ENCODE data around the gene BTBD2.

The BTBD2 gene

GRCh38 chr19:2043251-2043641 lies 27.7 kb upstream of the BTBD2 start:
- DNase-seq (ENCODE audit: low read depth, low spot score): no peak
- Histone ChIP-seq H3K9me3 (ENCODE audit: low read depth, low read length) (no peaks in the 10 kb centered on the region), H3K9ac (ENCODE audit: insufficient read length) (no peak overlapping the region), H3K4me3 (no peak overlapping the region), H3K36me3 (ENCODE audit: insufficient read depth, low read length) (peaks cover 5% of the 10 kb centered on the region; the same call in 1 of the 2 replicates), H3K27ac (peak overlapping the region; percentile 46; the same call in 1 of the 2 replicates)
- TF ChIP-seq POLR2AphosphoS5 (IDR thresholded peaks at IDR 0.05; ENCODE audit: borderline replicate concordance, low read depth, low read length): no peak
- TF ChIP-seq EZH2 (IDR thresholded peaks at IDR 0.05): no peak
- no peak for TF ChIP-seq FOXP2 (optimal IDR thresholded peaks at IDR 0.05; ENCODE audit: control extremely low read depth, extremely low read length, insufficient read depth)

GRCh38 chr19:2042485-2043250 lies 27.2 kb upstream of the BTBD2 start:
- Histone ChIP-seq H3K9me3 (ENCODE audit: low read depth, low read length) (no peaks in the 10 kb centered on the region), H3K9ac (ENCODE audit: insufficient read length) (peak overlapping the region; percentile 63), H3K36me3 (ENCODE audit: insufficient read depth, low read length) (peaks cover 5% of the 10 kb centered on the region; the same call in 1 of the 2 replicates), H3K27ac (peak overlapping the region; percentile 72), H3K4me3 (peak overlapping the region; percentile 75)
- no peak for DNase-seq (ENCODE audit: low read depth, low spot score)
- TF ChIP-seq EZH2 (IDR thresholded peaks at IDR 0.05): no peak
- TF ChIP-seq FOXP2 (optimal IDR thresholded peaks at IDR 0.05; ENCODE audit: control extremely low read depth, extremely low read length, insufficient read depth): no peak
- no peak for TF ChIP-seq POLR2AphosphoS5 (IDR thresholded peaks at IDR 0.05; ENCODE audit: borderline replicate concordance, low read depth, low read length)

- Histone ChIP-seq H3K27ac (peak overlapping the region; percentile 91), H3K4me3 (peak overlapping the region; percentile 79), H3K36me3 (ENCODE audit: insufficient read depth, low read length) (peaks cover 5% of the 10 kb centered on the region; the same call in 1 of the 2 replicates), H3K9me3 (ENCODE audit: low read depth, low read length) (no peaks in the 10 kb centered on the region), H3K9ac (ENCODE audit: insufficient read length) (peak overlapping the region; percentile 85)
- TF ChIP-seq FOXP2 (optimal IDR thresholded peaks at IDR 0.05; ENCODE audit: control extremely low read depth, extremely low read length, insufficient read depth) (peak; percentile 70), POLR2AphosphoS5 (IDR thresholded peaks at IDR 0.05; ENCODE audit: borderline replicate concordance, low read depth, low read length) (peak; percentile 54; the same call in 1 of the 2 replicates), EZH2 (IDR thresholded peaks at IDR 0.05) (no peak)
- no peak for DNase-seq (ENCODE audit: low read depth, low spot score)
These were observed 26.4 kb upstream of the BTBD2 start for GRCh38 chr19:2041683-2042484.

GRCh38 chr19:2041433-2041682 lies 25.8 kb upstream of the BTBD2 start:
- H3K36me3 ChIP-seq (ENCODE audit: insufficient read depth, low read length): peaks cover 5% of the 10 kb centered on the region; the same call in 1 of the 2 replicates

GRCh38 chr19:2040647-2041432 lies 25.3 kb upstream of the BTBD2 start:
- peak overlapping the region; percentile 91 for H3K27ac ChIP-seq
- peak overlapping the region; percentile 85 for H3K9ac ChIP-seq (ENCODE audit: insufficient read length)
- no peaks in the 10 kb centered on the region for H3K9me3 ChIP-seq (ENCODE audit: low read depth, low read length)
- H3K36me3 ChIP-seq (ENCODE audit: insufficient read depth, low read length): peaks cover 5% of the 10 kb centered on the region; the same call in 1 of the 2 replicates
- H3K4me3 ChIP-seq: peak overlapping the region; percentile 79
- no peak for TF ChIP-seq FOXP2 (optimal IDR thresholded peaks at IDR 0.05; ENCODE audit: control extremely low read depth, extremely low read length, insufficient read depth)
- TF ChIP-seq POLR2AphosphoS5 (IDR thresholded peaks at IDR 0.05; ENCODE audit: borderline replicate concordance, low read depth, low read length): no peak
- TF ChIP-seq EZH2 (IDR thresholded peaks at IDR 0.05): no peak
- DNase-seq (ENCODE audit: low read depth, low spot score): no peak

More at GRCh38 chr19:2041433-2041682, 25.8 kb upstream of the BTBD2 start:
- Histone ChIP-seq H3K27ac (peak overlapping the region; percentile 91), H3K4me3 (peak overlapping the region; percentile 79), H3K9me3 (ENCODE audit: low read depth, low read length) (no peaks in the 10 kb centered on the region), H3K9ac (ENCODE audit: insufficient read length) (peak overlapping the region; percentile 85)
- TF ChIP-seq FOXP2 (optimal IDR thresholded peaks at IDR 0.05; ENCODE audit: control extremely low read depth, extremely low read length, insufficient read depth) (no peak), POLR2AphosphoS5 (IDR thresholded peaks at IDR 0.05; ENCODE audit: borderline replicate concordance, low read depth, low read length) (no peak), EZH2 (IDR thresholded peaks at IDR 0.05) (no peak)
- no peak for DNase-seq (ENCODE audit: low read depth, low spot score)

GRCh38 chr19:2039959-2040646 lies 24.6 kb upstream of the BTBD2 start:
- Histone ChIP-seq H3K36me3 (ENCODE audit: insufficient read depth, low read length) (peaks cover 5% of the 10 kb centered on the region; the same call in 1 of the 2 replicates), H3K27ac (no peak overlapping the region), H3K4me3 (no peak overlapping the region), H3K9me3 (ENCODE audit: low read depth, low read length) (no peaks in the 10 kb centered on the region; the same call in 1 of the 2 replicates), H3K9ac (ENCODE audit: insufficient read length) (no peak overlapping the region)
- DNase-seq (ENCODE audit: low read depth, low spot score): no peak
- TF ChIP-seq POLR2AphosphoS5 (IDR thresholded peaks at IDR 0.05; ENCODE audit: borderline replicate concordance, low read depth, low read length): no peak
- TF ChIP-seq FOXP2 (optimal IDR thresholded peaks at IDR 0.05; ENCODE audit: control extremely low read depth, extremely low read length, insufficient read depth): no peak
- no peak for TF ChIP-seq EZH2 (IDR thresholded peaks at IDR 0.05)

GRCh38 chr19:2039089-2039958 lies 23.8 kb upstream of the BTBD2 start:
- Histone ChIP-seq H3K9ac (ENCODE audit: insufficient read length) (no peak overlapping the region), H3K9me3 (ENCODE audit: low read depth, low read length) (no peaks in the 10 kb centered on the region; the same call in 1 of the 2 replicates), H3K36me3 (ENCODE audit: insufficient read depth, low read length) (peaks cover 5% of the 10 kb centered on the region; the same call in 1 of the 2 replicates), H3K27ac (no peak overlapping the region), H3K4me3 (no peak overlapping the region)
- DNase-seq (ENCODE audit: low read depth, low spot score): no peak
- no peak for TF ChIP-seq FOXP2 (optimal IDR thresholded peaks at IDR 0.05; ENCODE audit: control extremely low read depth, extremely low read length, insufficient read depth)
- no peak; the same call in 1 of the 2 replicates for TF ChIP-seq POLR2AphosphoS5 (IDR thresholded peaks at IDR 0.05; ENCODE audit: borderline replicate concordance, low read depth, low read length)
- TF ChIP-seq EZH2 (IDR thresholded peaks at IDR 0.05): no peak

All from SK-N-MC (cell line).